Activated T-cell treated with anti-CD3 and anti-CD28 coated beads, Interleukin-2, amount 50 U/mL, for 24 hours (primary cell): Measurements from ENCODE around the gene MYOM1.
A peak's percentile ranks its signal among the peaks of the same experiment; 100 is the strongest.
"Not testable (repeated sequence)": the region's sequence is repeated elsewhere in the genome, so short reads cannot be mapped to it uniquely, and the experiment has no call there.

ENCODE experiments used
- DNase-seq: peaks from one replicate; pipeline ENCODE4 v3.0.0-alpha.2; 2020
- H3K27ac Mint-ChIP-seq: 2 replicates; pipeline ENCODE4 v1.8.0; 2020; ENCODE audit warnings: mild to moderate bottlenecking, mixed read lengths
- H3K27me3 Mint-ChIP-seq: 2 replicates; pipeline ENCODE4 v1.8.0; 2020; ENCODE audit warnings: mixed read lengths
- H3K36me3 Mint-ChIP-seq: 2 replicates; pipeline ENCODE4 v1.8.0; 2020; ENCODE audit warnings: low read depth, mixed read lengths
- H3K4me1 Mint-ChIP-seq: 2 replicates; pipeline ENCODE4 v1.8.0; 2020; ENCODE audit warnings: low read depth, mixed read lengths
- H3K4me3 Mint-ChIP-seq: 2 replicates; pipeline ENCODE4 v1.8.0; 2020; ENCODE audit warnings: mild to moderate bottlenecking, moderate library complexity, mixed read lengths
- H3K9me3 Mint-ChIP-seq: 2 replicates; pipeline ENCODE4 v1.8.0; 2020; ENCODE audit warnings: mixed read lengths

MYOM1 gene

DNA sequence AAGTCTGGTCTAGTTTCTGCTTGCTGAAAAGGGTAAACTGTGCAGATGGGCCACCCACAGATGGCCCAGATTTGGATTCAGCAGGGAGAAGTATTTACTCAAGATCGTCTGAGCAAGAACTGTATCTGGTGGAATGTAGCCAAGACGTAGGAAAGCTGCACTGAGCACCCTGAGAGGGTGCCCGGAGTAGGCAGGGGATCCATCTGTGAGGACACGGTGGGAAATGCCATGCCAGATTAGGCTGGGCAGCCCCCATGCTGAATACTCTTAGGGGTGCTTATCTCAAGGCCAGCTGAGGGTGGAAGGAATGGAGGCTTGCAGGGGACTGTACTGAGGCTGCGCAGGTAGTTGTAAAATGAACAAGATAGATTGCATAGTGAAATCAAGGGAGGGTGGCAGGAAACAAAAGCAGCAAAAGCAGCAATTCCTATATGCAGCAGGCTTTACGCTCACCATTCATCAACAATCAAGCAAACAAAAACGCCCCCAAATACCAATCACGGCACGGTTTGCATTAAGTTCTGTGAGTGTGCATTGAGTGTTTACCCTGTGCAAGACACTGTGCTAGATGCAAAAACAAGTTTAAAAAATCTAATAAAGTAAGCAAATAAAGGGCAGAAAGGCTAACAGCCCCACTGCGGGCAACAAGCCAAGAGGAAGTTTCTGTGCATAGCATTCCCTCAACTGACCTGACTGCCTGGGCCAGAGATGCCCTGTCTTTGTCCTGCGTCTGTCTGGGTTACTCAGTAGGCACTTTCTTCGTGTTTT is 174.7 kb downstream of the MYOM1 start:
- no peak overlapping the region for H3K4me3 Mint-ChIP-seq
- DNase-seq, result no peak

GRCh38 chr18:3042379-3042778 is 177.4 kb downstream of the MYOM1 start:
- no peak for DNase-seq
- peaks cover 33% of the 10 kb centered on the region for H3K4me1 Mint-ChIP-seq
- no peaks in the 10 kb centered on the region for H3K36me3 Mint-ChIP-seq
- no peak overlapping the region for H3K27ac Mint-ChIP-seq
- H3K27me3 Mint-ChIP-seq, result no peaks in the 10 kb centered on the region
- no peak overlapping the region for H3K4me3 Mint-ChIP-seq
- H3K9me3 Mint-ChIP-seq, result no peaks in the 10 kb centered on the region

More for the DNA sequence above, 174.7 kb downstream of the MYOM1 start:
- Mint-ChIP-seq H3K9me3 (no peaks in the 10 kb centered on the region), H3K4me1 (peaks cover 28% of the 10 kb centered on the region), H3K27me3 (no peaks in the 10 kb centered on the region), H3K27ac (no peak overlapping the region), H3K36me3 (no peaks in the 10 kb centered on the region)

DNA sequence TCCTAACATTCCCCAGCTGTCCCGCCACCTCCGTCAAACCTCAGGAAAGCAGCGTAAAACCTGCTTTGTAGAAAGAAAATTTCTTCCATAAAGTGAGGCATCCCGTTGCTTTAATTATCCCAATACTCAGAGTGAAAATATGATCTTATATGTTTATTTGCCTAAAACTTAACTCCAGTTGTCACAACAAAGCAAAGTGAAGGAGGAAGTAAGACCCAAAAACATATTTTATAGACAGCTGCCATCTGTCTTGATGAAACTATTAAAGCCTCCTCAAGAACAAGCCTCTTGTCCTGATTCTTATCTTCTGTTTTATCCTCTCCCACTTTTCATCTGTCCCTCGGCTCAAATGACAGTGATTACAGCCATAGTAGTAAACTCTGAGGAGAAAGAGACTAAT is 177.9 kb downstream of the MYOM1 start:
- Mint-ChIP-seq H3K36me3 (no peaks in the 10 kb centered on the region), H3K9me3 (no peaks in the 10 kb centered on the region), H3K27ac (no peak overlapping the region), H3K27me3 (no peaks in the 10 kb centered on the region), H3K4me1 (peaks cover 33% of the 10 kb centered on the region), H3K4me3 (no peak overlapping the region)
- no peak for DNase-seq

DNA sequence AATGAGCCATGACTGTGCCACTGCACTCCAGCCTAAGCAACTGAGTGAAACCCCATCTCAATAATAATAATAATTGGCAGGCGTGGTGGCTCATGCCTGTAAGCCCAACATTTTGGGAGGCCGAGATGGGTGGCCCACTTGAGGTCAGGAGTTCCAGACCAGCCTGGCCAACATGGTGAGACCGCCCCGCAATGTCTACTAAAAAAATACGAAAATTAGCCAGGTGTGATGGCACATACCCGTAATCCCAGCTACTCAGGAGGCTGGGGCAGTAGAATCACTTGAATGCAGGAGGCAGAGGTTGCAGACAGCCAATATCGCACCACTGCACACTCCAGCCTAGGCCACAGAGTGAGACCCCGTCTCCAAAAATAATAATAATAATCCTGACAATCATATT is 178.9 kb downstream of the MYOM1 start:
- Mint-ChIP-seq H3K36me3 (no peaks in the 10 kb centered on the region), H3K4me1 (peaks cover 26% of the 10 kb centered on the region), H3K9me3 (no peaks in the 10 kb centered on the region), H3K27ac (no peak overlapping the region), H3K4me3 (no peak overlapping the region), H3K27me3 (no peaks in the 10 kb centered on the region)
- no peak for DNase-seq

- Mint-ChIP-seq H3K36me3 (no peaks in the 10 kb centered on the region), H3K27ac (peak overlapping the region; percentile 26), H3K27me3 (no peaks in the 10 kb centered on the region), H3K4me3 (no peak overlapping the region), H3K9me3 (no peaks in the 10 kb centered on the region), H3K4me1 (peaks cover 20% of the 10 kb centered on the region)
- no peak for DNase-seq
Observed at GRCh38 chr18:3040173-3040572, 179.6 kb downstream of the MYOM1 start.

GRCh38 chr18:3037423-3037915 is 182.3 kb downstream of the MYOM1 start:
- Mint-ChIP-seq H3K4me1 (peaks cover 17% of the 10 kb centered on the region), H3K27me3 (no peaks in the 10 kb centered on the region), H3K4me3 (no peak overlapping the region), H3K9me3 (no peaks in the 10 kb centered on the region), H3K27ac (no peak overlapping the region), H3K36me3 (no peaks in the 10 kb centered on the region)
- DNase-seq, result no peak

- Mint-ChIP-seq H3K27me3 (no peaks in the 10 kb centered on the region), H3K4me1 (peaks cover 17% of the 10 kb centered on the region), H3K36me3 (no peaks in the 10 kb centered on the region), H3K27ac (no peak overlapping the region), H3K4me3 (no peak overlapping the region), H3K9me3 (no peaks in the 10 kb centered on the region)
- no peak for DNase-seq
Observed at GRCh38 chr18:3036108-3036507, 183.7 kb downstream of the MYOM1 start.

DNA sequence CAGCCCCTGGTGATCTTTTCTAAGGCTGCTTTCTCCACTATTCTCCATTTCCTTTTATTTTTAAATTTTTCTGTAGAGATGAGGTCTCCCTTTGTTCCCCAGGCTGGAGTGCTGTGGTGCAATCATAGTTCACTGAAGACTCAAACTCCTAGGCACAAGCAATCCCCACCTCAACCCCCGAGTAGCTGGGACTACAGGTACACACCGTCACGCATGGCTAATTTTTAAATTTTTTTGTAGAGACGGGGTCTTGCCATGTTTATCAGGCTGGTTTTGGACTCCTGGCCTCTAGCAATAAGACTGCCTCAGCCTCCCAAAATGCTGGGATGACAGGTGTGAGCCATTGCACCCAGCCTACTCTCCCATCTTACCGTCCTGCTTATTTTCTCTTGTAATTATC is 184.1 kb downstream of the MYOM1 start:
- Mint-ChIP-seq H3K4me3 (no peak overlapping the region), H3K36me3 (no peaks in the 10 kb centered on the region), H3K27me3 (no peaks in the 10 kb centered on the region), H3K4me1 (peaks cover 17% of the 10 kb centered on the region), H3K27ac (no peak overlapping the region), H3K9me3 (no peaks in the 10 kb centered on the region)
- no peak for DNase-seq

DNA sequence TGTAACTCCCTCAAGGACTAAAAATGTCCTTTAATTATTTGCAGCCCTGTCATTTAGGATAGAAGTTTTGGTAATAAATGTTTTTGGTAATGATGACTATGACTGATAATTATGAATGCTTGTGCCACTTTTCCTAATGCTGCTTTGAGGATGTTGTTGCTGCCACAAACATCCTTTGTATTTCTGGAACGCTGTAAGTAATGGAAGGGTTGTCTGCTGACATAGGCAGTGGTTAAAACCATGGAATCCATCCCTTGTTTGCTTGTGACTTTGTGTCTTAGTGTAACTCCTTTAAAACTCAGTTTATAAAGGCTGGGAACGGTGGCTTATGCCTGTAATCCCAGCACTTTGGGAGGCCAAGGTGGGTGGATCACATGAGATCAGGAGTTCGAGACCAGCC is 187.0 kb downstream of the MYOM1 start:
- Mint-ChIP-seq H3K4me1 (peaks cover 7% of the 10 kb centered on the region), H3K27me3 (no peaks in the 10 kb centered on the region), H3K4me3 (no peak overlapping the region), H3K36me3 (no peaks in the 10 kb centered on the region), H3K27ac (no peak overlapping the region), H3K9me3 (no peaks in the 10 kb centered on the region)
- DNase-seq, result no peak

GRCh38 chr18:3029215-3029952 is 190.4 kb downstream of the MYOM1 start:
- Mint-ChIP-seq H3K27ac (no peak overlapping the region), H3K9me3 (no peaks in the 10 kb centered on the region), H3K4me3 (no peak overlapping the region), H3K4me1 (no peaks in the 10 kb centered on the region), H3K27me3 (no peaks in the 10 kb centered on the region), H3K36me3 (no peaks in the 10 kb centered on the region)
- no peak for DNase-seq

DNA sequence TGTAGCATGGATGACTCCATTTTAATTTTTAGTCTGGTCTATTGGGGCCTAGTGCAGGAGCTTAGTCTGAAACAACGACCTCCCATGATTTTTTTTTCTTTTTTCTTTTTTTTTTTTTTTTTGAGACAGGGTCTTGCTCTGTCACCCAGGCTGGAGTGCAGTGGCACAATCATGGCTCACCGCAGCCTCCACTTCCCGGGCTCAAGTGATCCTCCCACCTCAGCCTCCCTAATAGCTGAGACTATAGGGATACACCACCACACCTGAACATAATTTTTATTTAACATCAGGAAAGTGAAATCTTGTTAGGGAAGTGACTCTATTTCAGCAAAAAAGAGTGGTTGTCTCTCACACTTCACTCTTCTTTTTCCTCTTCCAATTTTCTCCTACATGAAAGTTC is 191.7 kb downstream of the MYOM1 start:
- not testable (repeated sequence) for H3K4me3 Mint-ChIP-seq, H3K9me3 Mint-ChIP-seq, H3K36me3 Mint-ChIP-seq, H3K27ac Mint-ChIP-seq, H3K4me1 Mint-ChIP-seq, DNase-seq, H3K27me3 Mint-ChIP-seq

GRCh38 chr18:3027370-3027891 is 192.3 kb downstream of the MYOM1 start:
- Mint-ChIP-seq H3K9me3 (no peaks in the 10 kb centered on the region), H3K36me3 (no peaks in the 10 kb centered on the region), H3K27ac (no peak overlapping the region), H3K4me1 (no peaks in the 10 kb centered on the region), H3K27me3 (no peaks in the 10 kb centered on the region), H3K4me3 (no peak overlapping the region)
- DNase-seq, result no peak

- DNase-seq, result no peak
- Mint-ChIP-seq H3K36me3 (no peaks in the 10 kb centered on the region), H3K27ac (no peak overlapping the region), H3K4me3 (no peak overlapping the region), H3K4me1 (no peaks in the 10 kb centered on the region), H3K27me3 (no peaks in the 10 kb centered on the region), H3K9me3 (no peaks in the 10 kb centered on the region)
Observed at GRCh38 chr18:3025544-3025943, 194.2 kb downstream of the MYOM1 start.

DNA sequence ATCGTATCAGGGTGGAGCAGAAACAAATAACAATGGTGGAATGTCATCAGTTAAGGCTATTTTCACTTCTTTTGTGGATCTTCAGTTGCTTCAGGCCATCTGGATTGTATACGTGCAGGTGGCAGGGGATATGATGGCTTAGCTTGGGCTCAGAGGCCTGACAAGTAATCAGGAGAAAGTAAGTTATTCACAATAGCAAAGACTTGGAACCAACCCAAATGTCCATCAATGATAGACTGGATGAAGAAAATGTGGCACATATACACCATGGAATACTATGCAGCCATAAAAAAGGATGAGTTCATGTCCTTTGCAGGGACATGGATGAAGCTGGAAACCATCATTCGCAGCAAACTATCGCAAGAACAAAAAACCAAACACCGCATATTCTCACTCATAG is 196.2 kb downstream of the MYOM1 start:
- H3K9me3 Mint-ChIP-seq, H3K4me1 Mint-ChIP-seq, H3K27ac Mint-ChIP-seq, H3K4me3 Mint-ChIP-seq, DNase-seq, H3K36me3 Mint-ChIP-seq, H3K27me3 Mint-ChIP-seq: not testable (repeated sequence)
